SK-N-SH (cell line): ENCODE measurements around the gene PSME1. TPM values are rescaled to one million over a fixed set of nuclear protein-coding genes. Genes with fewer than 3 reads are reported as not detected.

ENCODE experiments used
- CTCF ChIA-PET: fragments of 300-600, 350-600 bp; formaldehyde crosslinking; extraction: SDS; loops from one replicate; lab custom pipeline; 2021; lab: Yijun Ruan, JAX
- POLR2A ChIA-PET: fragments of 350-600 bp; sonication (Branson Sonifier 250); formaldehyde crosslinking; extraction: SDS; loops from one replicate; lab custom pipeline; 2020; ENCODE audit warnings: antibody characterized with exemption, inconsistent platforms; lab: Yijun Ruan, JAX
- DNase-seq: peaks from one replicate; pipeline ENCODE4 v3.0.0; 2012
- H2AFZ ChIP-seq: fragments of 200-600 bp; sonication (generic); 2 replicates; pipeline ENCODE4 v1.8.1; 2016; ENCODE audit warnings: antibody characterized with exemption, mild to moderate bottlenecking, low read depth
- H3F3A ChIP-seq: fragments of 200-600 bp; sonication (generic); replicated peaks from 2 replicates; pipeline ENCODE3; 2016; ENCODE audit warnings: antibody characterized with exemption, mild to moderate bottlenecking; ENCODE audit not compliant: insufficient read depth
- H3K27ac ChIP-seq, 2 experiments: fragments of 200-500 bp in 1 of 2; fragments of 200-600 bp in 1 of 2; sonication (Bioruptor generic) in 1 of 2; sonication (generic), shearing (Covaris generic) in 1 of 2; 2 replicates each; pipeline versions ENCODE4 v1.5.1 to v1.6.1; 2014 to 2016; ENCODE audit warnings: low read depth in 2 of 2, inconsistent platforms in 1 of 2, low read length in 1 of 2, mild to moderate bottlenecking in 1 of 2, mixed read lengths in 1 of 2
- H3K27me3 ChIP-seq: fragments of 200-600 bp; sonication (generic), shearing (Covaris generic); 2 replicates; pipeline ENCODE4 v1.6.1; 2016; ENCODE audit warnings: mixed run types; ENCODE audit not compliant: insufficient read depth
- H3K36me3 ChIP-seq, 2 experiments: fragments of 200-500 bp in 1 of 2; fragments of 200-600 bp in 1 of 2; sonication (Bioruptor generic) in 1 of 2; sonication (generic) in 1 of 2; replicated peaks in 1 of 2; 2 replicates each; pipeline versions ENCODE3 to v1.5.1; 2014 to 2016; ENCODE audit warnings: low read length in 1 of 2, mild to moderate bottlenecking in 1 of 2; ENCODE audit not compliant: insufficient read depth in 2 of 2, control insufficient read depth in 1 of 2
- H3K4me1 ChIP-seq, 2 experiments: fragments of 200-500 bp in 1 of 2; fragments of 200-600 bp in 1 of 2; sonication (Bioruptor generic) in 1 of 2; sonication (generic), shearing (Covaris generic) in 1 of 2; 2 replicates each; pipeline versions ENCODE4 v1.5.1 to v1.6.1; 2014 to 2016; ENCODE audit warnings: low read depth in 1 of 2, low read length in 1 of 2, mixed run types in 1 of 2; ENCODE audit not compliant: insufficient read depth in 2 of 2, control insufficient read depth in 1 of 2
- H3K4me2 ChIP-seq: fragments of 200-600 bp; sonication (generic), shearing (Covaris generic); 2 replicates; pipeline ENCODE4 v1.6.1; 2017; ENCODE audit warnings: mixed run types
- H3K4me3 ChIP-seq, 2 experiments: fragments of 200-500 bp in 1 of 2; fragments of 200-600 bp in 1 of 2; sonication (Bioruptor generic) in 1 of 2; sonication (generic), shearing (Covaris generic) in 1 of 2; 2 replicates each; pipeline versions ENCODE4 v1.5.1 to v1.8.1; 2014 to 2016; ENCODE audit warnings: low read depth in 2 of 2, inconsistent platforms in 1 of 2, low read length in 1 of 2, mild to moderate bottlenecking in 1 of 2, mixed read lengths in 1 of 2, moderate library complexity in 1 of 2
- H3K79me2 ChIP-seq: fragments of 200-600 bp; sonication (generic); 2 replicates; pipeline ENCODE4 v1.8.1; 2017; ENCODE audit warnings: mild to moderate bottlenecking; ENCODE audit not compliant: insufficient read depth
- H3K9ac ChIP-seq: fragments of 200-600 bp; sonication (generic); 2 replicates; pipeline ENCODE4 v1.6.1; 2017; ENCODE audit warnings: mixed run types
- H3K9me2 ChIP-seq: fragments of 200-600 bp; sonication (generic); 2 replicates; pipeline ENCODE4 v1.6.1; 2017; ENCODE audit warnings: mixed run types
- H3K9me3 ChIP-seq: fragments of 200-600 bp; sonication (generic); 2 replicates; pipeline ENCODE4 v1.6.1; 2017; ENCODE audit warnings: mixed run types, mild to moderate bottlenecking, moderate library complexity
- H4K20me1 ChIP-seq: fragments of 200-600 bp; sonication (generic); 2 replicates; pipeline ENCODE4 v1.6.1; 2017; ENCODE audit warnings: mild to moderate bottlenecking, mixed run types; ENCODE audit not compliant: insufficient read depth
- CHD2 ChIP-seq: fragments of 150-350 bp; IDR thresholded peaks from 2 replicates; pipeline ENCODE4 v1.6.1; 2018; ENCODE audit warnings: low read length; ENCODE audit not compliant: partially characterized antibody
- EP300 ChIP-seq, 2 experiments: IDR thresholded peaks; 2 replicates each; pipeline versions ENCODE4 v1.4.0 to v1.6.1; 2012; ENCODE audit warnings: borderline replicate concordance in 1 of 2, low read depth in 1 of 2, low read length in 1 of 2
- FOXJ3 ChIP-seq: sonication (generic); formaldehyde crosslinking; IDR thresholded peaks from 2 replicates; pipeline ENCODE4 v1.5.1; 2020; ENCODE audit warnings: mild to moderate bottlenecking, missing genetic modification reagents
- MXI1 ChIP-seq: IDR thresholded peaks from 2 replicates; pipeline ENCODE4 v1.6.1; 2012; ENCODE audit warnings: mild to moderate bottlenecking, low read depth, low read length, improper control_type of control experiment
- NFIC ChIP-seq: IDR thresholded peaks from 2 replicates; pipeline ENCODE4 v1.4.0; 2012; ENCODE audit warnings: borderline replicate concordance
- RAD21 ChIP-seq: IDR thresholded peaks from 2 replicates; pipeline ENCODE4 v1.6.1; 2012; ENCODE audit warnings: mild to moderate bottlenecking, low read length
- RXRA ChIP-seq: IDR thresholded peaks from 2 replicates; pipeline ENCODE4 v1.4.0; 2012; ENCODE audit warnings: low read depth, mild to moderate bottlenecking, borderline replicate concordance
- TCF12 ChIP-seq: IDR thresholded peaks from 2 replicates; pipeline ENCODE4 v1.4.0; 2012
- USF2 ChIP-seq: fragments of 150-350 bp; IDR thresholded peaks from 2 replicates; pipeline ENCODE4 v1.6.1; 2017; ENCODE audit warnings: antibody characterized with exemption, low read length, low read depth, borderline replicate concordance
- ZBTB33 ChIP-seq: IDR thresholded peaks from 2 replicates; pipeline ENCODE4 v1.4.0; 2012; ENCODE audit warnings: low read depth, borderline replicate concordance
- WGBS: methylation state at CpG from one replicate; pipeline ENCODE4 v1.1.6; 2017; ENCODE audit warnings: low lambda C conversion rate; 5-methylcytosine and 5-hydroxymethylcytosine counted together
- polyA plus RNA-seq, 3 experiments: library from polyadenylated mRNA; depleted of rRNA; stranded (reverse); fragments of >200 nt; gene quantifications; 2 replicates each; pipeline ENCODE4 v1.2.3, GENCODE V29; 2012

PSME1 gene
- polyA plus RNA-seq, 1 of the 3 experiments (the other 2 are of a cell fraction): 287 TPM

GRCh38 chr14:24159777-24160498 is 23.9 kb downstream of the PSME1 start:
- DNase-seq: no peak
- H2AFZ ChIP-seq: no peak overlapping the region
- H3K36me3 ChIP-seq: peaks cover 32 to 61% of the 10 kb centered on the region in 2 experiments
- H3F3A ChIP-seq: peaks cover 17% of the 10 kb centered on the region
- ChIA-PET CTCF (interaction anchor here (0.9 to 3.5 kb wide), 18 partner anchors 9 to 137 kb away, joined by 3 to 38 read pairs (median 11); partner anchors contain the start of genes MDP1, PSME1, PSME2 and REC8), POLR2A (interaction anchor here (0.7 to 5.2 kb wide), 8 partner anchors 9 to 108 kb away, joined by 3 to 50 read pairs (median 4); partner anchors contain the start of genes DCAF11, EMC9, NRL and PSME1)
- WGBS: 98% methylated on average over 11 of the region's 11 CpGs
- H3K9me2 ChIP-seq: no peaks in the 10 kb centered on the region
- H3K79me2 ChIP-seq: peaks cover 23% of the 10 kb centered on the region
- no peak overlapping the region for H3K4me2 ChIP-seq
- no peak overlapping the region for H3K9ac ChIP-seq
- H3K4me3 ChIP-seq: no peak overlapping the region
- peaks cover 4% of the 10 kb centered on the region; the same call in 1 of the 2 replicates for H4K20me1 ChIP-seq
- H3K9me3 ChIP-seq: no peaks in the 10 kb centered on the region
- H3K27me3 ChIP-seq: no peaks in the 10 kb centered on the region
- peak overlapping the region; percentile 46 to 71; a peak in 2 of 4 replicates for H3K27ac ChIP-seq
- TF ChIP-seq TCF12 (no peak), USF2 (no peak), CHD2 (no peak), RAD21 (no peak), EP300 (IDR thresholded peaks at IDR 0.05; ENCODE audit: borderline replicate concordance in 1 of 2, low read depth in 1 of 2, low read length in 1 of 2) (no peak), NFIC (no peak), MXI1 (no peak), RXRA (no peak), ZBTB33 (no peak), FOXJ3 (CRISPR knock-in tag) (no peak)
- TF ChIP-seq, all 33 proteins: peak for 0
- peaks cover 4 to 22% of the 10 kb centered on the region in 2 experiments; a peak in 1 of 4 replicates for H3K4me1 ChIP-seq

- Histone ChIP-seq H3K4me2 (peak overlapping the region; percentile 97; the same call in 1 of the 2 replicates), H3K9me3 (no peaks in the 10 kb centered on the region), H2AFZ (no peak overlapping the region), H3K36me3 (peaks cover 35 to 61% of the 10 kb centered on the region in 2 experiments), H3F3A (peaks cover 17% of the 10 kb centered on the region), H3K27ac (peak overlapping the region; percentile 46 to 71; a peak in 3 of 4 replicates), H3K27me3 (no peaks in the 10 kb centered on the region), H3K9me2 (no peaks in the 10 kb centered on the region), H4K20me1 (peaks cover 4% of the 10 kb centered on the region; the same call in 1 of the 2 replicates), H3K4me3 (no peak overlapping the region), H3K9ac (no peak overlapping the region), H3K4me1 (peaks cover 4 to 22% of the 10 kb centered on the region in 2 experiments; a peak in 1 of 4 replicates), H3K79me2 (peaks cover 23% of the 10 kb centered on the region)
- POLR2A ChIA-PET: interaction anchor here (0.8 to 5.2 kb wide), 11 partner anchors 12 to 65 kb away, joined by 3 to 50 read pairs (median 5); partner anchors contain the start of genes DCAF11, EMC9, IPO4 and NRL
- no peak for TF ChIP-seq RXRA
- 92% methylated on average over 4 of the region's 4 CpGs for WGBS
- CTCF ChIA-PET: interaction anchor here (0.8 to 3.5 kb wide), 33 partner anchors 10 to 136 kb away, joined by 3 to 38 read pairs (median 5); partner anchors contain the start of genes CARMIL3, CPNE6, DCAF11 and EMC9
- DNase-seq: no peak
Observed at GRCh38 chr14:24160499-24160849, 24.5 kb downstream of the PSME1 start.
